AG08396 (cell line): ENCODE measurements around the gene ROCK1.
"Not testable (repeated sequence)": the region's sequence is repeated elsewhere in the genome, so short reads cannot be mapped to it uniquely, and the experiment has no call there.

Experiments used
- DNase-seq: peaks from one replicate; pipeline ENCODE4 v3.0.0; 2012; ENCODE audit warnings: low spot score, mixed read lengths

ROCK1 gene

DNA sequence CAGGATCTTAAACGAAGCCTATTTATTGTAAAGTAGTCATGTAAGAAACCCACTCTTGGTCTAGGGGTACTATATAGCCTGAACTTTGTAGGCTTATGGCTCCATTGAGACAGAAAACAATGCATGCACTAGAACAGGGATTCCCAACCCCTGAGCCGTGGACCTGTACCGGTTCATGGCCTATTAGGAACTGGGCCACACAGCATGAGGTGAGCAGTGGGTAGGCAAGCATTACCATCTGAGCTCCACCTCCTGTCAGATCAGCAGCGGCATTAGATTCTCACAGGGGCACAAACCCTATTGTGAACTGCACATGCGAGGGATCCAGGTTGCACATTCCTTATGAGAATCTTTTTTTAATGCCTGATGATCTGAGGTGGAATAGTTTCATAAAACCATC, 59.2 kb downstream of the ROCK1 start:
- no peak for DNase-seq

DNA sequence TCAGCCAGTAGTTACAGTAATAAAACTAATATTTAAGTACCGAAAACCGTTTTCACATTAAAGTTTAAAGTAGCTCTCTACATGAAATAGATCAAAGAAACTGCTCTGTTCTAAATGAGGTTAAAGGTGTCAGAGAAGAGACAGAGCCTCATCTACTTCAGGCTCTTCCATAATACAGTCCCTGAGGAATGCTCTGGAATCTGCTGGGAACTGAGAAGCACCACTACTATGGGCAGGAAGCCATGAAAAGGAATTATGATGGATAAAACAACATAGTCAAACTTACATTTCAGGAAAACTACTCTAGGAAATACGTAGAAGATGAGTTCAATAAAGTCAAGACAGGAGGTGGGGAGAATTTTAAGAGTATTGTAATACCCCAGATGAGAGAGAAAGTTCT, 60.0 kb downstream of the ROCK1 start:
- DNase-seq: no peak

DNA sequence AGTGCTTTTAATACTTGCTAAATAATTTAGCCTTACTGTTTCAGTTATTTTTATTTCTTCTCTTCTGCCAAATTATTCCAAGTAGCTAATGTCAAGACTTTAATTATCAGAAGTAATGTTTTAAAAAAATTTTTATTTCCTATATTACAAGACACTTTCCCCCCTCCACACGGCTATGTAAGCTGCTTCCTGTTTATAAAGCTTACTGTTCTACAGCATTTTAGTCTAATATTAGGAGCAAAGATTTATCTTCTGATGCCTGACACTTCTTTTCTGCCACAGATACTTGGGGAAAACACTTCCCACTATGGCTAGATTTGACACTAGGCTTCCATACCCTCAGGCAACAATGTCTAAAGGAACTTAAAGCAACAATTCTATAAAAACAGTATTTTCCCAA, 62.3 kb downstream of the ROCK1 start:
- DNase-seq: no peak

DNA sequence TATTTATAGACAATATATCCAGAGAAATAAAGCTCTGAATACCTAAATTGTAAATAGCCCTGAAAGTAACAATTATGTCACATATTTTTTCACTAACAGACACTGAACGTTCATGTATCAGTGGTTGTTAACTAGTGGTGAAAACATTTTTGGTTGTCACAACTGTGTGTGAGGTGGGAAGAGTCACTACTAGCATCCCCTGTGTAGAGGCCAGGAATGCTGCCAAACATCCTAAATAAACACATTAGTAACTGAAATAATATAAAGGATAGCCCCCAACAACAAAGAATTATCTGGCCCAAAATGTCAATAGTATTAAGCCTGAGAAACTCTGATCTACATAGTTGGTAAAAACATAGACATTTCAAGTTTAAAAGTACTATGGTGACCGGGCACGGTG, 64.5 kb downstream of the ROCK1 start:
- no peak for DNase-seq

DNA sequence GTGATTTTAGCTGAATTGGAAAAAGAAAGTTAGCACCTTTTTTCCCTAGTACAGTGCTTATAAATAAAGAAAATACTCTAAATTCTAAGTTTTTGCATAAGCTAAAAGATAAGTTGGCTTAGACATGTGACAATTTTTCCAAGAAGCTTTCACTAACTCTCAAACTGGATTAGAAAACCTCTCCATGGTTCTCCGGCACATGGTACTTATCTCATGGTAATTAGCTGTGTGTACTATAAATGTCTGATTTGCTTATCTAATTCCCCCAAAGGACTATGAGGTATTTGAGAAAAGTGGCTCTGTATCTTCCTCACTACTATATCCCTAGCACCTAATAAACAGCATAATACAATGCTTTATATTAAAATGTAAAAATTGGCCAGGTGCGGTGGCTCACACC, 71.1 kb downstream of the ROCK1 start:
- no peak for DNase-seq

DNA sequence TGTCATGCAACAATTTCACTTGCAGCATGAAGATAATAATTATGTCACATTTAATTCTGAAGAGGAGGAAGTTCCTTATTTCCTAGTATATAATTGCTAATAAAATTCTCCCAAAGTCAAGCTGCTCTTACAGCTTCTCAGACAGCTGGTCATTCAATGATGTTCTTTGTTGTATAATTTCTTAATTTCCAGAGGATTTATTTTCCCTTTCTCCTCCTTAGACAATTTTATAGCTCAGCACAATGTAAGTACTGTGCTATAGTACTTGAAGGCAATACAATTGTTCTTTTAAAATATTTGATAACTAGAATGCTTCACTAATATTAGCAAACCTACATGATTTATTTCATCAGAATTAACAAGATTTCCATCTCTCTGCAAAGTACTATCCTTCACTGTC, 73.4 kb downstream of the ROCK1 start:
- DNase-seq: no peak

DNA sequence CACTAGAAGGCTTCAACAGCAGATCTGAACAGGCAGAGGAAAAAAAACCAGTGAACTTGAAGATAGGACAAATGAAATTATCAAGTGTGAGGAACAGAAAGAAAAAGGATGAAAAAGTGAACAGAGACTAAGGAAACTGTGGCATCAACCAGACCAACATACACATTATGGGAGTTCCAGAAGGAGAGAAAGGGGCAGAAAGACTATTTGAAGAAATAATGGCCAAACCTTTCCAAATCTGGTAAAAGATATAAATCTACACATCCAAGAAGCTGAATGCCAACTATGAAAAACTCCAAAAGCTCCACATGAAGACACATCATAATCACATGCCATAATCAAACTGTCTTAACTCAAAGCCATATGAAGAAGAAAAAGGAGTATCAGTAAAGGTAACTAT, 79.8 kb downstream of the ROCK1 start:
- DNase-seq: no peak

DNA sequence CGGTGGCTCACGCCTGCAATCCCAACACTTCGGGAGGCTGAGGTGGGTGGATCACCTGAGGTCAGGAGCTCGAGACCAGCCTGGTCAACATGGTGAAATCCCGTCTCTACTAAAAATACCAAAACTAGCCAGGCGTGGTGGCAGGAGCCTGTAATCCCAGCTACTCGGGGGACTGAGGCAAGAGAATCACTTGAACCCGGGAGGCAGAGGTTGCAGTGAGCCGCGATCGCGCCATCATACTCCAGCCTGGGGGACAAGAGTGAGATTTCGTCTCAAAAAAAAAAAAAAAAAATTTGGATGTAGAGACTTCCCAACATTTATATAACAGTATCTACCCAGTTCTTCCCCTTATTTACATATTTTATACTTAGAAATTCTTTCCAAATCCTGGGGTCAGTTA, 93.4 kb downstream of the ROCK1 start:
- DNase-seq: not testable (repeated sequence)

DNA sequence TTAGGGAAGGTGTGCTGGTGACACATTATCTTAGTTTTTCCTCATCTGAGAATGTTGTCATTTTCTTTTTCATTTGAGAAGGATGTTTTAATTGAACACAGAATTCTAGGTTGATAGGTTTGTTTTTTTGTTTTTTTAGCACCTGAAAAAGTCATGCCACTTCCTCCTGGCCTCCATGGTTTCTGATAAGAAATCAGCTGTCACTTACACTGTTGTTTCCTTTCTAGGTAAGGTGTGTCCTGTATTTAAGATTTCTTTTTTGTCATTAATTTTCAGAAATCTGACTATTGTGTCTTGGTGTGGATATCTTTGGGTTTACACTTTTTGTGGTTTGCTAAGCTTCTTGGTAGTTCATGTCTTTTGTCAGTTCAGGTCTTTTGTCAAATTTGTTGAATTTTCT, 99.3 kb downstream of the ROCK1 start:
- no peak for DNase-seq

DNA sequence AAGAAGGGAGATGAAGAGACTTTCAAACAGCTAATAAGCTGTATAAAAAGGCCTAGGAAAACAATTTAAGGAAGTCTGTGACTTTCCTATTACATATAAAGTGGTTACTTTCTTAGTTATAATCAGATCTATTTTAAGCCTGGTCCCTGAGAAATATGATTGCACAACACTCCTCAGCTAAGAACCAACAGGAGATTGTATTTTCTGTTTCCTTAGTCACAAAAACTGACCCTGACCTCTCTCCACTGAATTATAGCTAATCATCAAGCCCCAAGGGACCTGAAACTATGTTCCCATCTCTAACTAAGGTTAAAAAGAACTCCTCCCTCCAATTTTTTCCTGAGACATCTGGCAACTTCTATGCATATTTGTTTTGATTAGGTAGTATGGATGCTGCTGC, 106.9 kb downstream of the ROCK1 start:
- peak; percentile 44 for DNase-seq

DNA sequence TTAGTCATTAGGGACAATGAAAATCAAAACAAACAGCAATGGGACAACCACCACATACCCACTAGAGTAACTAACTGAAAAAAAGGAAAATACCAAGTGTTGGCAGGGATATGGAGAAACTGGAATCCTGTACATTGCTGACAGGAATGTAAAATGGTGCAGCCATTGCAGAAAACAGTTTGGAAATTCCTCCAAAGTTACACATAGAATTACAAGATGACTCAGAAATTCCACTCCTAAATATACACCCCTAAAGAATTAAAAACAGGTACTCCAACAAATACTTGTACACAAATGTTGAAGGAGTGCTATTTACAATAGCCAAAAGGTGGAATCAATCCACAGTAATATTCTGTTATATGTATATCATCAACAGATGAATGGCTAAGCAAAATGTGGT, 110.9 kb downstream of the ROCK1 start:
- no peak for DNase-seq

DNA sequence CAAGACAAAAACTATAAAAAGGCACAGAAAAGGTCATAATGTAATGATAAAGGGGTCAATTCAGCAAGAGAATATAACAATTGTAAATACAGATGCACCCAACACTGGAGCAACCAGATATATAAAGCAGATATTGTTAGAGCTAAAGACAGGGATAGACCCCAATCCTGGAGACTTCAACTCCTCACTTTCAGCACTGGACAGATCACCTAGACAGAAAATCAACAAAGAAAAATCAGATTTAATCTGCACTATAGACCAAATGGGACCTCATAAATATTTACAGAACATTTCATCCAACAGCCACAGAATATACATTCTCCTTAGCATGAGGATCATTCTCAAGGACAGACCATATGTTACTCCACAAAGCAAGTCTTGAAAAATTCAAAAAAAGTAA, 114.2 kb downstream of the ROCK1 start:
- no peak for DNase-seq

DNA sequence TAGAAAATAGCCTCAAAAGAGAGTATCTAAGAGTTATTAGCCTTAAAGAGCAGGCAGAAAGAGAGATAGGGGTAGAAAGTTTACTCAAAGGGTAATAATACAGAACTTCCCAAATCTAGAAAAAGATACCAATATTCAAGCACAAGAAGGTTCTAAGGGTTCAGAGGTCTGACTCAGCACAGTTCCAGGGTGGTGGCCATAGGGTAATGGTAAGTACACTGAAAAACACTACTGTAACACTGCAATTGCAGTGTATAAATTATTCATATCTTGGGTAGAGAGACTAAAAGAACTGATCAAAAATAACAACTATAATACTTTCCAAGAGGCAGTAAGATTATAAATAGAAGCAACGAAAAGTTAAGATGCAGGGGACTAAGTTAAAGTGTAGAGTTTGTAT, 115.2 kb downstream of the ROCK1 start:
- no peak for DNase-seq

DNA sequence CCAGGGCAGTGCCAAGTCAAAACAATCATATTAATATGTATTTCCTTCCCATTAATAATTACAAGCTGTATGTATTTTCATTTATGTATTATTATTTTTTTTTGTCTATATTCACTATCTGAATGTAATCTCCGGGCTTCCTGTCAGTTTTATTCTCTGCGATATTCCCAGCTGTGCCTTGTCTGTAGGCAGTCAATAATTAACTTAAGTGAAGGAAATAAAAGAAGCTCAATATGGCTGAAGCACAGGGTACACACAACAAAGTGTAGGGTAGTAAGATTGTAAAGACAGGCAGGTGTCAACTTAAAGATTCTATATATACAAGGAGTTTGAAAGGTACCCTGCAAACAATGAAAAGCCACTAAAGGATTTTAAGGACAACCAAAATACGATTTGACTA, 122.9 kb downstream of the ROCK1 start:
- DNase-seq: no peak

DNA sequence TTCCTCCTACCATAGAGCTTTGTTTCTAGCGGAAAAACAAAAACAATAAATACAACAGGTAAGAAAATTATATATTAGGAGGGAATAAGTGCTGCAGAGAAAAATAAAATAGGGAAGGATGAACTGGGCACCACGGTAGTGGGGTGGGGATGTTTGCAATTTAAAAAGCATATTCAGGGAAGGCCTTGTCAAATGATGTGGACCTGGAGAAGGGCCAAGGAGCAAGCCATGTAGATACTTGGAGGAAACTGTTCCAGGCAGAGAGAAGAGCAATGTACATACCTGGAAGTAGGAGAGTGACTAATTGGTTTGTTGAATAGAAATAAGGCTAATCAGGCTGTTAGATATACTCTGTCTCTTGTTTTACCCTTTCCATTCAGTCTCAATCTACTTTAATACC, 136.5 kb downstream of the ROCK1 start:
- DNase-seq: no peak

DNA sequence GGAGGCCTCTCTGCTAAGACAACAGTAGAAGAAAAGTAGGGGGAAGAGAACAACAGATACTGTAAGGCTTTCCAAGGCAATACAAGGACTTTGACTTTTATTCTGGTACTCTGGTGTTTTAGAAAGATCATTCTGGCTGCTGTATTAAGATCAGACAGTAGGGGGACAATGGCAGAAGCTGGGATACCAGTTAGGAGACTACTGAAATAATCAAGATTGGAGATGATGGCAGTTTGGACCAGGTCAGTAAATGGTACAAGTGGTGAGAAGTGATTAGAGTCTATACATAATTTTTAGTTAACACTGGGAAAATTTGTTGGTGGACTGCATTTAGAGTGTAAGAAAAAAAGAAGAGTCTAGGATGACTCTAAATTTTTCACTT, 139.7 kb downstream of the ROCK1 start:
- peak; percentile 18 for DNase-seq

DNA sequence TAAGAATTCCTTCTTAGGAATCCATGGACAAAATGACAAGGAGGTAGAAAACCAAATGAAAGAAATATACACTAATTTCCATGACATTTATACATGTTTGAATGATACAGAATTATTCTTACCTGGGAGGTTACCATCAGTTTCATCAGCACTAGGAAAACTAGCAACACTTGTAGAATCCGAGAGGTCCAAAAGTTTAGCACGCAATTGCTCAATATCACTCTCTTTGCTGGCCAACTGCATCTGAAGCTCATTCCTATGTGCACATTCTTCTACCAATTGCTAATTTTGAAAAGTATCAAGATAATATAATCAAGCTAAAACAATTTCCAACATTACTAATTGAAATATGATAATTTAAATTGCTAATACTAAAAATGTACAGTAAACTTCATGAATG, 144.8 kb downstream of the ROCK1 start:
- no peak for DNase-seq

DNA sequence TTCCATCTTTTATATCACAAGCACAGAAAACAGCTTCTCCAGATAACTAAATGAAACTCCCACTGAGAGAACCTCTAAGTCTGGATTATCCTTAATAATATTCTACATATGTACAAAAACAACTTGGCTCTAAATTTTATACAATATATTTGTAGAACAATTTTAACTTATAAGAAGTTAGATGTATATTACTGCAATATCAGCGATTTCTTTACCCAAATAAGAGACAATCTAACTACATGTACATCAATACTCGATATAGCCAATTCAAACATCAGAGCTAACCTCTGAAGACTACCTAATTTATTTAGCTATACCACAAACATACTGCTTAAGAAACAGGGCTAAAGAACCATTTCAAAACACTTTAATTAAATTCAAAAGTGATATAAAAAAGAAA, 148.6 kb downstream of the ROCK1 start:
- no peak for DNase-seq

DNA sequence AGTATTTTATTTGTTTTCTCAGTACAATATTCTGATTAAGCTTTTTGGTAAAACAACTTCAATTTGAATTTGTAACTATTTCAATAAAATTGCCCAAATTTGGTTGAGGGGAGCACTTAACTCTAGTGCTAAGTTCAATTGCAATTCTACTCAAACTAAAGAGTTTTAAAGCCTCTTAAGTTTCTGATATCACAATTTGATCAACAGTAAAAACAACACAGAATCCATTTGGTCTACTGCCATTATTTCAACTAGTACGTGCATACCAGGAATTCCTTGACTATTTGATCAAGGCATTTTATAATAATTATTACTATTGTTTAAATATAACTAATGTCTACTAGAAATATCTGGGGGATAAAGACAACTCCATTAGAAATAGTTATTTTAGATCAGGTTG, 150.9 kb downstream of the ROCK1 start:
- DNase-seq: no peak

DNA sequence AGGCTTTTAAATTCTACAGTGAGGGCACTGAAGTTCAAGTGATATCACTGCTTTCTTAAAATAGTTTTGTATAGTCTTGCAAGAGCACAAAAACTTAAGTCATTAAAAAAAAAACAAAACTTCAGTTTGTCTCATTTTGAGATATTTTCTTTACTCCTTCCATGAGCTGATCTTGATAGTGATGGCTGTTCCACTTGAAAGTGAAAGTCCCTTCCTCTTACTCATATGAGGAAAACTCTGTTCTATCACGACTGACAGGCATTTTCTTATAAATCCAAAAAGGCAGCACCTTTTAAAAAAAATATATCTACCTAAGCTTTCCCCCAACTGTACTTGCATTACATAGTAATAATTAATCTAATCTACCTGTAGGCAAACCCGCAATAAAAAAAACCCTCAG, 160.8 kb downstream of the ROCK1 start:
- not testable (repeated sequence) for DNase-seq
